Activated T-cell treated with anti-CD3 and anti-CD28 coated beads for 1 hour (primary cell): ENCODE data around the gene SEZ6L2.
A peak's percentile ranks its signal among the peaks of the same experiment; 100 is the strongest.
"Not testable (repeated sequence)": the region's sequence is repeated elsewhere in the genome, so short reads cannot be mapped to it uniquely, and the experiment has no call there.

Experiments used
- DNase-seq: peaks from one replicate; pipeline ENCODE4 v3.0.0-alpha.2; 2020; ENCODE audit warnings: low read depth

Gene SEZ6L2

DNA sequence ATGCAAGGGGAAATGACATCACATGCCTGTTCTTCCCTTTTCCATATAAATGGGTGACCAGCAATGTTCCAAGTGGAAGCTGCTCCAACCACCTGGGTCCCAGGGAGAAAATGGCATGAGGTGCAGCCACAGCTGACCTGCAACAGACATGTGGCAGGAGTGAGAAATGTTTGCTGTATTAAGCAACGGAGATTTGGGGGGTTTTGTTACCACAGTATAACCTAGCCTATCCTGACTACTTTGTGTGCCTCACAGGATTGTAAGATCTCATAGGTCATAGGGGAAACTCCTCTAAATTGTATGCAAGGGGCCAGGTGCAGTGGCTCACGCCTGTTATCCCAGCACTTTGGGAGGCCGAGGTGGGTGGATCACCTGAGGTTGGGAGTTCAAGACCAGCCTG lies 48.4 kb downstream of the SEZ6L2 start:
- no peak for DNase-seq

GRCh38 chr16:29849505-29849904 lies 49.8 kb downstream of the SEZ6L2 start:
- DNase-seq: no peak

DNA sequence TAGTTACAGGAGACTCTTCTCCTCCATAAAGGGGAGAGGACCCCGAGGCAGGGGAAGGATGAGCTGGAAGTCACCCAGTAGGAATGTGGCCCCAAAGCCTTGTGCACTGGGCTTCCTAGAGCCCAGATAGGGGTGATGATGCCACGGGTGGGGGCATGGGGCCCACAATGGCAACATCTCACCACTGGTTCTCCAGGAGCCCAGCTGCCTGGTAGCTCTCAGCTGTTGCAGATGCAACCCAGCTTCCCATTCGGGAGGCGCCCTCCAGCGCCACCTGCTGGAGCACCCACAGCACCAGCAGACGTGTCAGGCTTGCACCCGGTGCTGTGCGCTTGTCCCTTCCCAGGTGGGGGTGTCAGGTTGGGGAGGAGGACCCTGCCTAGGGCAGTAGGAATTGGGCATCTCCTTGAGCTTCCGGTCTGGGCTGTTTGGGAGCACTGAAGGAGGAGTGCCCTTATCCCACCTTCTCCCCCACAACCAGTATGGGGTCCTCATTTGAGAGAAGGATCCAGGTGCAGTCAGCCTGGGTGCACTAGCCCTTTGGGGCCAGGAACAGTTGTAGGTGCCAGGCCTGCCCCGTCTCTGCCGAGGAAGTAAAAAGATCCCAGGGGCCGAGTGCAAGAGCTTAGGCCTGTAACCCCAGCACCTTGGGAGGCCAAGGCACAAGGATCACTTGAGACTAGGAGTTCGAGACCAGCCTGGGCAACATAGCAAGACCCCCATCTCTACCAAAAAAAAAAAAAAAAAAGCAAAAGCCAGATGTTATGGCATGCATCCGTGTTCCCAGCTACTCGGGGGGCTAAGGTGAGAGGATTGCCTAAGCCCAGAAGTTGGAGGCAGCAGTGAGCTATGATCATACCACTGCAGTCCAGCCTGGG lies 50.7 kb downstream of the SEZ6L2 start:
- DNase-seq: peak; percentile 85

DNA sequence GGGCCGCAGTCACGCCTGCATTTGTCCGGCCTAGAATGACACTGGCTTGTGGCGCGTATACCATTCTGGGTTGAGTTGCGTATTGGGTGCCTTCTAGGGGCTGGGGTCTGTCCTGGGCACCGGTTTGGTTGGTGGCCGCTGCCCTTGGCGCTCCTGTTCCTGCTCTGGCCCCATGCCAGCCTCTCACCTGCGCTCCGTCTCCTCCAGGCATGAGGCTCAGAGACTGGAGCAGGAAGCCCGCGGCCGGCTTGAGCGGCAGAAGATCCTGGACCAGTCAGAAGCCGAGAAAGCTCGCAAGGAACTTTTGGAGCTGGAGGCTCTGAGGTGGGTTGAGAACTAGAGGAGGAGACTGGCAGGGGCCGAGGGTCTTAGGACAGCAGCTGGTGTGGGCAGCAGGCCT lies 53.7 kb downstream of the SEZ6L2 start:
- no peak for DNase-seq

DNA sequence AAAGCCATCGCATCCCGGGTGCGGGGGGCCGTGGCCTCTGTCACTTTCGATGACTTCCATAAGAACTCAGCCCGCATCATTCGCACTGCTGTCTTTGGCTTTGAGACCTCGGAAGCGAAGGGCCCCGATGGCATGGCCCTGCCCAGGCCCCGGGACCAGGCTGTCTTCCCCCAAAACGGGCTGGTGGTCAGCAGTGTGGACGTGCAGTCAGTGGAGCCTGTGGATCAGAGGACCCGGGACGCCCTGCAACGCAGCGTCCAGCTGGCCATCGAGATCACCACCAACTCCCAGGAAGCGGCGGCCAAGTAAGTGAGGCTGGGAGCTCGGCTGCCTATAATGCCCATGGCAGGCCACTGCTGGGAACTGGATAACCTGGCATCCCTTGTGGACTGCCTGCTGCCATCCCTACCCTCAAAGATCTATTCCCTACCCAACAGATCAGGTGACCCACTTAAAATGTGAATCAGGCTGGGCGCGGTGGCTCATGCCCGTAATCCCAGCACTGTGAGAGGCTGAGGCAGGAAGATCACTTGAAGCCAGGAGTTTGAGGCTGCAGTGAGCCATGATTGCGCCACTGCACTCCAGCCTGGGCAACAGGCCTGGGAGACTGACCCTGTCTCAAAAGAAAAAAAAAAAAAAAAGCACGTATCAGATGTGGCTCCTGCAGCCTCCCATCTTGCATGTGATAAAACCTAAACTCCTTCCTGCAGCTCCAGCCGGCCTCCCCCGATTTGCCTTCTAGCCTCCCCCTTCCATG lies 54.6 kb downstream of the SEZ6L2 start:
- DNase-seq: no peak

GRCh38 chr16:29843931-29844330 lies 55.4 kb downstream of the SEZ6L2 start:
- no peak for DNase-seq

DNA sequence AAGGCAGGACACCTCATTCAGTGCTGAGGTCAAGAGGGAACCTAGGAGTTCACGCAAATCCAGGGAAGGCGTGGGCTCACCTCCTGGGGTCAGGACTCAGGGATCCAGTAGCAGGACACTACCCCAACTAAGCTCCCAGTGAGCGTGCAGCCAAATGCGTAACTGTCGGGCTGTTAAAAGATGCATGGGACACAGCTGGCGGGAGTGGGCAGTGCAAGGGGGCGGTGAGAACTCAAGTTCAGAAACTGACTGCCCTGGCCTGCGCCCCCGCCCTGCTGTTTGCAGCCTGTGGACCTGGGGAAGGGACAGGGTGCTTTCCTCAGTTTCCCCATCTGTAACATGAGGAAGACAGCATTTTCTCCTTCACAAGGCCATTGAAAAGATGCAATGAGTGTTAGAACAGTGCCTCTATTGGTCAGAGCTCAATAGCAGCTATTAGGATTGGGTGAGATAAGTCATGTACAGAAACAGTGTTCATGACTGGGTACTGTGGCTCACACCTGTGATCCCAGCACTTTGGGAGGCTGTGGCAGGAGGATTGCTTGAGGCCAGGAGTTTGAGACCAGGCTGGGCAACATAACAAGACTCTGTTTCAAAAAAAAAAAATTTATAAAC lies 56.5 kb downstream of the SEZ6L2 start:
- DNase-seq: no peak

DNA sequence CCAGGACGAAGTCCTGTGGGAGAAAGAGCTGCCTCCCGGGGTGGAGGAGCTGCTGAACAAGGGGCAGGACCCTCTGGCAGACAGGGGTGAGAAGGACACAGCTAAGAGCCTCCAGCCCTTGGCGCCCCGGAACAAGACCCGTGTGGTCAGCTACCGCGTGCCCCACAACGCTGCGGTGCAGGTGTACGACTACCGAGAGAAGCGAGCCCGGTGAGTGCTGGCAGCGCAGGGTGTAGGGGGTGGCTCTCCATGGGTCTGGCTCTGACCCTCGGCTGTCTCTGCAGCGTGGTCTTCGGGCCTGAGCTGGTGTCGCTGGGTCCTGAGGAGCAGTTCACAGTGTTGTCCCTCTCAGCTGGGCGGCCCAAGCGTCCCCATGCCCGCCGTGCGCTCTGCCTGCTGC lies 57.7 kb downstream of the SEZ6L2 start:
- DNase-seq: no peak

DNA sequence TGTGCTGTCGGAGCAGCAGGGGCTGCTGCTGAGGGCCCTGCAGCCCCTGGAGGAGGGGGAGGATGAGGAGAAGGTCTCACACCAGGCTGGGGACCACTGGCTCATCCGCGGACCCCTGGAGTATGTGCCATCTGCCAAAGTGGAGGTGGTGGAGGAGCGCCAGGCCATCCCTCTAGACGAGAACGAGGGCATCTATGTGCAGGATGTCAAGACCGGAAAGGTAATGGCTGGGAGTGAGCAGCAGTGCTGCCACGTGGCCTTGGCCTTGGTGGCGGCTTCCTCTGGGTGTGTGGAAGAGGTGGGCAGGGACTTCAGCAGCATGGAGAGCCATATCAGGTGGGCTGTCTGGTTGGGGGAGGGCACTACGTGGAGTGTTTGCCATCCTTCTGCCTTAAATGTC lies 59.1 kb downstream of the SEZ6L2 start:
- DNase-seq: no peak

- no peak for DNase-seq
These were observed 59.5 kb downstream of the SEZ6L2 start for GRCh38 chr16:29839822-29840221.

GRCh38 chr16:29837841-29838240 lies 61.5 kb downstream of the SEZ6L2 start:
- no peak for DNase-seq

DNA sequence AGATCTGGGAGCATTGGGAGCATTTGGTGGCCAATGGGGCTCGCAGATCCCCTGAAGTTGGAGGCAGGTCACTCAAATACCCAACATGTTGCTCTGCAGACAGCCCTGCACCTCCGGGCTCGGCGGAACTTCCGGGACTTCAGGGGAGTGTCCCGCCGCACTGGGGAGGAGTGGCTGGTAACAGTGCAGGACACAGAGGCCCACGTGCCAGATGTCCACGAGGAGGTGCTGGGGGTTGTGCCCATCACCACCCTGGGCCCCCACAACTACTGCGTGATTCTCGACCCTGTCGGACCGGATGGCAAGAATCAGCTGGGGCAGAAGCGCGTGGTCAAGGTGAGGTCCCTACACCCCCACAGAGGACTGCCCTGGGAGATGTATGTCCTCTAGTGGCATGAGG lies 62.7 kb downstream of the SEZ6L2 start:
- no peak for DNase-seq

DNA sequence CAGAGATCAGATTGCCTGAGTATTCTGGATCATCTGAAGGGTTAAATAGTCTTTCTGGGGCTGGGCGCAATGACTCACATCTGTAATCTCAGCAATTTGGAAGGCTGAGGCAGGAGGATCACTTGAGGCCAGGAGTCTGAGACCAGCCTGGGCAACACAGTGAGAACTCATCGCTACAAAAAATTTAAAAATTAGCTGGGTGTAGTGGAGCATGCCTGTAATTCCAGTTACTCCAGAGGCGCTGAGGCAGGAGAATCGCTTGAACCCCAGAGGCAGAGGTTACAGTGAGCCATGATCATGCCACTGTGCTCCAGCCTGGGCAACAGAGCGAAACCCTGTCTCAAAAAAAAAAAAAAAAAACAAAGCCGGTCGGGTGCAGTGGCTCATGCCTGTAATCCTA lies 63.4 kb downstream of the SEZ6L2 start:
- no peak for DNase-seq

GRCh38 chr16:29834079-29834478 lies 65.3 kb downstream of the SEZ6L2 start:
- no peak for DNase-seq

GRCh38 chr16:29833219-29833618 lies 66.1 kb downstream of the SEZ6L2 start:
- DNase-seq: not testable (repeated sequence)

- no peak for DNase-seq
These were observed 67.9 kb downstream of the SEZ6L2 start for GRCh38 chr16:29831490-29831889.

DNA sequence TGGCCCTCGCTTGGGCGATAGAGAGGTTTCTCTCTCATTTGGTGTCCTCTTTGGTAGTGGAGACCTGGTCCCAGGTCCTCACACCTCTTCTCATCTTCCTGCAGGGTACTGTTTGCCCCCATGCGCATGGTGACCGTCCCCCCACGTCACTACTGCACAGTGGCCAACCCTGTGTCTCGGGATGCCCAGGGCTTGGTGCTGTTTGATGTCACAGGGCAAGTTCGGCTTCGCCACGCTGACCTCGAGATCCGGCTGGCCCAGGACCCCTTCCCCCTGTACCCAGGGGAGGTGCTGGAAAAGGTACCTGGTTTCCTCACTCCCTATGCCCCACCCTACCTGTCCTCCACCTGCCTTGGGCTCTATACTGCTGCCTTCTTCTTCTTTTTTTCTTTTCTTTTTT lies 68.6 kb downstream of the SEZ6L2 start:
- no peak for DNase-seq

DNA sequence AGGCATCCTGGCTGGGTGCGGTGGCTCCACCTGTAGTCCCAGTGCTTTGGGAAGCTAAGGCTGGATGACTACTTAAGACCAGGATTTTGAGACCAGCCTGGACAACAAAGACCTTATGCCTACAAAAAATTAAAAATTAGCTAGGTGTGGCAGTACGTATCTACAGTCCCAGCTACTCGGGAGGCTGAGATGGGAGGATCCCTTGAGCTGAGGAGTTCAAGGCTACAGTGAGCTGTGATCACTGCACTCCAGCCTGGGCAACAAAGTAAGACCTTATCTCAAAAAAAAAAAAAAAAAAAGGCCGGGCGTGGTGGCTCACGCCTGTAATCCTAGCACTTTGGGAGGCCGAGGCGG lies 73.0 kb downstream of the SEZ6L2 start:
- no peak for DNase-seq

DNA sequence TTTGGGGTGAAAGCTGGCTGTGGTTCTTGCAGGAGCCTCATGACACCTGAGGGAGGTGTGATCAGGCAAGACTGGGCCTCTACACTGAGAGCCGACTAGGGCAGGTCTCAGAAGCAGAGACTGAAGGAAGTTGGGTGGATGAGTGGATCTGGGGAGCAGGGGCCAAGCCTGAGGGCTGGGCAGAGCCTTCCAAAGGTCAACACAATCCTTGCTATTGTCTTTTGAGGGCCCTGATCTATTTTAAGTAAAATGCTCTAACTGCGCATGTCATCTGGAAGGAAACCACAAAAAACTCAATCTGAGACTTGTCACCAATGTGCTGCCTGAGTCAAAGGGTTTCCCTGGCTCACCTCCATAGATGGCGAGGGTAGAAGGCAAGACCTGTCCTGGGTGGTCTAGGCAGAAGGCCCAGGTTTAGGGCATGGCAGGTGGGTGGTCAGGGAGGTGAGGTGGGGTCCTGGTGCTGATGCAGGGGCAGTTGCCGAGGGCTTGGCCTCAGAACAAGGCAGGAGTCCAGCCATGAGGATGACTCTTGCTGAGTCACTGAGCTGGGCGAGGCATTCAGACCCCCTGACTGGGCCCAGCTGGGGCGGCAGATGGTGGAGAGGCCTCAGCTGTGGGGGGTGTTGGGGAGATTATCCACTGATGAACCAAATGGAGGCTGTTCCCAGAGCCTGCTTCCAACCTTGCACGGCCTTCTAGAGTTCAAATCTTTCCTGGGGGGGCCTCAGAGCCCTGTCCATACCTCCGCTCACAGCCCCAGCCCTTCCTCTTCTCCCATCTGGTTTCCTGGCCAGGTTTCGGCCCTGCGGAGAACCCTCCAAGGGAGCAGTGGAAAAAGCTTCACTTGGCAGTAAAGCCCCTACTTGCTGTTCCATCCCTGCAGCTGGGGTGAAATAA lies 74.0 kb downstream of the SEZ6L2 start:
- no peak for DNase-seq

- DNase-seq: no peak
These were observed 74.7 kb downstream of the SEZ6L2 start for GRCh38 chr16:29824589-29825144.

GRCh38 chr16:29821643-29822115 lies 77.7 kb downstream of the SEZ6L2 start:
- no peak for DNase-seq
